Gastrocnemius medialis (tissue), 4 donors: ENCODE measurements around the gene TMPRSS2. TPM values are rescaled to one million over a fixed set of nuclear protein-coding genes. Genes with fewer than 3 reads are reported as not detected.

ENCODE experiments used
- ATAC-seq, 2 donors: fragments of 150-250 bp; one replicate each; pipeline ENCODE4 v1.9.1; 2016
- DNase-seq, 2 donors: peaks; one replicate each; pipeline ENCODE4 v3.0.0-alpha.2; 2019
- H3K27ac ChIP-seq, 4 donors: fragments of 200-600 bp; sonication (generic); 1 replicate in 1 of 4; 2 replicates in 3 of 4; pipeline ENCODE4 v1.5.1; 2016 to 2018; ENCODE audit warnings: mild to moderate bottlenecking in 2 of 4, moderate library complexity in 1 of 4
- H3K27me3 ChIP-seq, 3 donors: fragments of 200-600 bp; sonication (generic) in 2 of 3; 1 replicate in 1 of 3; 2 replicates in 2 of 3; pipeline versions ENCODE4 v1.5.1 to v1.6.0; 2016 to 2019; ENCODE audit warnings: mild to moderate bottlenecking in 1 of 3, moderate library complexity in 1 of 3
- H3K36me3 ChIP-seq, 2 donors: fragments of 200-600 bp; sonication (generic) in 1 of 2; one replicate each; pipeline ENCODE4 v1.5.1; 2017 to 2018
- H3K4me1 ChIP-seq, 2 donors: fragments of 200-600 bp; sonication (generic) in 1 of 2; one replicate each; pipeline ENCODE4 v1.5.1; 2016 to 2017; ENCODE audit warnings: mild to moderate bottlenecking in 2 of 2
- H3K4me3 ChIP-seq, 4 donors: fragments of 200-600 bp; sonication (generic) in 3 of 4; 1 replicate in 1 of 4; 2 replicates in 3 of 4; pipeline ENCODE4 v1.5.1; 2016 to 2019; ENCODE audit warnings: mild to moderate bottlenecking in 2 of 4
- H3K9me3 ChIP-seq, 3 donors: fragments of 200-600 bp; sonication (generic) in 2 of 3; 1 replicate in 1 of 3; 2 replicates in 2 of 3; pipeline ENCODE4 v1.5.1; 2016 to 2019
- CTCF ChIP-seq, 5 experiments: fragments of 450-650 bp in 3 of 5; fragments of 200-600 bp in 2 of 5; sonication (generic) in 2 of 5; IDR thresholded peaks in 4 of 5; conservative IDR thresholded peaks in 1 of 5; 1 replicate in 4 of 5; 2 replicates in 1 of 5; pipeline ENCODE4 v1.5.1; 2016 to 2019; ENCODE audit warnings: antibody characterized with exemption in 5 of 5, mild to moderate bottlenecking in 3 of 5, moderate library complexity in 3 of 5
- POLR2A ChIP-seq, 2 donors: fragments of 450-650 bp; IDR thresholded peaks; one replicate each; pipeline ENCODE4 v1.6.1; 2017; ENCODE audit warnings: antibody characterized with exemption in 2 of 2, mild to moderate bottlenecking in 2 of 2, moderate library complexity in 2 of 2
- in situ Hi-C, 4 donors: fragments of 200-750 bp; cut with MboI; loops; one replicate each; pipeline versions ENCODE4 v1.15.0 to v1.8.0; 2017; ENCODE audit warnings: low sequenced_read_pairs in 4 of 4
- intact Hi-C: fragments of 100-400 bp; cut with DNase I; formaldehyde crosslinking; loops from one replicate; pipeline ENCODE4 v1.15.1; 2023; ENCODE audit warnings: low total_unique reads
- total RNA-seq, 4 donors: library from RNA; depleted of rRNA; stranded (reverse); fragments of >200 nt; gene quantifications; one replicate each; pipeline versions ENCODE4 v1.1.0 to v1.2.3, GENCODE V29; 2016

Gene TMPRSS2
- total RNA-seq, 4 donors from 2014 or later = 0.09 to 1.2 TPM; not detected in 2

- in situ Hi-C loops (no loop called here), intact Hi-C loops (no loop called here)
- ATAC-seq = no peak
- H3K9me3 ChIP-seq = no peaks in the 10 kb centered on the region
- H3K27ac ChIP-seq = no peak overlapping the region
- no peak for DNase-seq
- no peak overlapping the region for H3K4me3 ChIP-seq
- no peaks in the 10 kb centered on the region for H3K36me3 ChIP-seq
- TF ChIP-seq CTCF (IDR thresholded peaks at IDR 0.05 in 4 of 5, conservative IDR thresholded peaks at IDR 0.05 in 1 of 5) (no peak), POLR2A (IDR thresholded peaks at IDR 0.05) (no peak)
- H3K27me3 ChIP-seq = peaks cover 0 to 8% (median 0%) of the 10 kb centered on the region in 3 donors
- no peaks in the 10 kb centered on the region for H3K4me1 ChIP-seq
These were observed 15.2 kb upstream of the TMPRSS2 start for GRCh38 chr21:41523175-41523574.

- in situ Hi-C loops (no loop called here), intact Hi-C loops (no loop called here)
- Histone ChIP-seq H3K4me3 (no peak overlapping the region), H3K27ac (no peak overlapping the region), H3K36me3 (no peaks in the 10 kb centered on the region), H3K9me3 (no peaks in the 10 kb centered on the region), H3K27me3 (peaks cover 0 to 4% (median 0%) of the 10 kb centered on the region in 3 donors), H3K4me1 (no peaks in the 10 kb centered on the region)
- no peak for DNase-seq
- TF ChIP-seq POLR2A (IDR thresholded peaks at IDR 0.05) (no peak), CTCF (IDR thresholded peaks at IDR 0.05 in 4 of 5, conservative IDR thresholded peaks at IDR 0.05 in 1 of 5) (no peak)
- ATAC-seq = no peak
These were observed 13.6 kb upstream of the TMPRSS2 start for GRCh38 chr21:41521489-41522027.

- intact Hi-C loops = no loop called here
- Histone ChIP-seq H3K27ac (no peak overlapping the region), H3K4me1 (no peaks in the 10 kb centered on the region), H3K27me3 (peaks cover 0 to 4% (median 0%) of the 10 kb centered on the region in 3 donors), H3K4me3 (no peak overlapping the region), H3K36me3 (no peaks in the 10 kb centered on the region), H3K9me3 (no peaks in the 10 kb centered on the region)
- in situ Hi-C loops = no loop called here
- no peak for TF ChIP-seq CTCF (IDR thresholded peaks at IDR 0.05 in 4 of 5, conservative IDR thresholded peaks at IDR 0.05 in 1 of 5)
- TF ChIP-seq POLR2A (IDR thresholded peaks at IDR 0.05) = no peak
- ATAC-seq = no peak
- DNase-seq = no peak
These were observed 12.8 kb upstream of the TMPRSS2 start for GRCh38 chr21:41520560-41521442.

- in situ Hi-C loops (no loop called here), intact Hi-C loops (no loop called here)
- H3K36me3 ChIP-seq = no peaks in the 10 kb centered on the region
- DNase-seq = no peak
- no peak for ATAC-seq
- H3K27me3 ChIP-seq = peaks cover 0 to 2% (median 0%) of the 10 kb centered on the region in 3 donors
- no peak overlapping the region for H3K4me3 ChIP-seq
- no peaks in the 10 kb centered on the region for H3K9me3 ChIP-seq
- no peak overlapping the region for H3K27ac ChIP-seq
- H3K4me1 ChIP-seq = no peaks in the 10 kb centered on the region
- TF ChIP-seq CTCF (IDR thresholded peaks at IDR 0.05 in 4 of 5, conservative IDR thresholded peaks at IDR 0.05 in 1 of 5) (no peak), POLR2A (IDR thresholded peaks at IDR 0.05) (no peak)
These were observed 12.0 kb upstream of the TMPRSS2 start for GRCh38 chr21:41519806-41520559.
